NT2/D1 (cell line): ENCODE data around the gene ZMYND10.

Experiments used
- DNase-seq: peaks from one replicate; pipeline ENCODE4 v3.0.0-alpha.2; 2011; ENCODE audit warnings: low read depth, low spot score
- H3K27me3 ChIP-seq: 2 replicates; pipeline ENCODE4 v1.6.0; 2011; ENCODE audit warnings: mild to moderate bottlenecking; ENCODE audit not compliant: insufficient read length, insufficient read depth
- H3K36me3 ChIP-seq: 2 replicates; pipeline ENCODE4 v1.6.1; 2011; ENCODE audit warnings: mild to moderate bottlenecking, low read length, mixed read lengths; ENCODE audit not compliant: insufficient read depth, insufficient read length
- H3K4me1 ChIP-seq: 2 replicates; pipeline ENCODE4 v1.5.1; 2011; ENCODE audit not compliant: insufficient read depth, insufficient read length
- H3K4me3 ChIP-seq: 2 replicates; pipeline ENCODE4 v1.5.1; 2011; ENCODE audit warnings: low read depth; ENCODE audit not compliant: insufficient read length
- H3K9ac ChIP-seq: 2 replicates; pipeline ENCODE4 v1.6.0; 2011; ENCODE audit warnings: low read depth; ENCODE audit not compliant: insufficient read length
- H3K9me3 ChIP-seq: 2 replicates; pipeline ENCODE4 v1.5.1; 2011; ENCODE audit warnings: mild to moderate bottlenecking, low read length; ENCODE audit not compliant: insufficient read depth
- SUZ12 ChIP-seq: IDR thresholded peaks from 2 replicates; pipeline ENCODE4 v1.6.1; 2011; ENCODE audit not compliant: insufficient read length, insufficient read depth; ENCODE audit errors: extremely low read depth
- YY1 ChIP-seq: IDR thresholded peaks from 2 replicates; pipeline ENCODE4 v1.6.1; 2011; ENCODE audit not compliant: insufficient read length, insufficient read depth
- ZNF274 ChIP-seq: IDR thresholded peaks from 2 replicates; pipeline ENCODE4 v1.6.1; 2011; ENCODE audit warnings: mild to moderate bottlenecking, low read depth, low read length

The ZMYND10 gene

DNA sequence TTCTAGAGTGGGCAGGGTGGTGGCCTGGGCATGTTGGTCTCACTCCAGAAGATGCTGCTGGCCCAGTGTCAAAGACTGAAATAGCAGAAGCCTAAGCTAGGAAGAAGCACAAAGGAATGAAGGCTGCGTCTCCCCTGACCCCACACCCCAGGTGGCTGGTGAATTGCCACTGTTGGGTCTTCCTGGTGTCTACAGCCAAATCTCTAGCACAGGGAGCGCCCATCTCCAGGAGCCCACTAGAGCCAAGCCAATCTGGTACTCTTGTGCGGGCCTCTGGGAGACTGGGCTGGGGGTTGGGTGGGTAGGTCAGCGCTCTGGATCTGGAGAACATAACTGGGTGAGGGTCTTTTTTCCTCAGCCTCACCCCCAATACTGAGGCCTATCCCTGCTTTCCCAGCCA is 18.4 kb downstream of the ZMYND10 start:
- Histone ChIP-seq H3K9me3 (no peaks in the 10 kb centered on the region), H3K27me3 (no peaks in the 10 kb centered on the region), H3K4me3 (peak overlapping the region; percentile 95), H3K4me1 (peaks cover 21% of the 10 kb centered on the region), H3K36me3 (peaks cover 70% of the 10 kb centered on the region), H3K9ac (peak overlapping the region; percentile 94)
- no peak for DNase-seq
- TF ChIP-seq YY1 (no peak), ZNF274 (no peak), SUZ12 (no peak)

DNA sequence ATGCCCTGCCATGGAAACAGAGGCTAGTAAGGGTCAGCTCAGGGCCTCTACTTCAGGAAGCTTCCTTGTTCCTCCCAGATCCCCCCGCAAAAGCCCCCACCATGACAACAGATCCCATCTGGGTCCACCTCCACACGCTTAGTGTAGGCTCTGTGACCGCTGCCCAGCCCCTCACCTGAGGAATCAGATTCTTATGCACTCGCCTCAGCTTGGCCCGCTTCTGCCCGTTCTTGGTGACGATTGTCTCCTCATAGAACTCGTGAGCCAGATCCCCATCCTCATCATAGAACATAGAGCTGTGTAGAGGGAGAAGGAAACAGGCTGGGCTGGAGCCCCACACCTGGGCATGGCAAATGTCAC is 19.4 kb downstream of the ZMYND10 start:
- H3K9me3 ChIP-seq = no peaks in the 10 kb centered on the region
- peaks cover 21% of the 10 kb centered on the region for H3K4me1 ChIP-seq
- no peak for TF ChIP-seq ZNF274
- TF ChIP-seq SUZ12 = no peak
- no peak for TF ChIP-seq YY1
- peak overlapping the region; percentile 22 for H3K9ac ChIP-seq
- no peaks in the 10 kb centered on the region for H3K27me3 ChIP-seq
- H3K36me3 ChIP-seq = peaks cover 60% of the 10 kb centered on the region
- H3K4me3 ChIP-seq = no peak overlapping the region
- no peak for DNase-seq

DNA sequence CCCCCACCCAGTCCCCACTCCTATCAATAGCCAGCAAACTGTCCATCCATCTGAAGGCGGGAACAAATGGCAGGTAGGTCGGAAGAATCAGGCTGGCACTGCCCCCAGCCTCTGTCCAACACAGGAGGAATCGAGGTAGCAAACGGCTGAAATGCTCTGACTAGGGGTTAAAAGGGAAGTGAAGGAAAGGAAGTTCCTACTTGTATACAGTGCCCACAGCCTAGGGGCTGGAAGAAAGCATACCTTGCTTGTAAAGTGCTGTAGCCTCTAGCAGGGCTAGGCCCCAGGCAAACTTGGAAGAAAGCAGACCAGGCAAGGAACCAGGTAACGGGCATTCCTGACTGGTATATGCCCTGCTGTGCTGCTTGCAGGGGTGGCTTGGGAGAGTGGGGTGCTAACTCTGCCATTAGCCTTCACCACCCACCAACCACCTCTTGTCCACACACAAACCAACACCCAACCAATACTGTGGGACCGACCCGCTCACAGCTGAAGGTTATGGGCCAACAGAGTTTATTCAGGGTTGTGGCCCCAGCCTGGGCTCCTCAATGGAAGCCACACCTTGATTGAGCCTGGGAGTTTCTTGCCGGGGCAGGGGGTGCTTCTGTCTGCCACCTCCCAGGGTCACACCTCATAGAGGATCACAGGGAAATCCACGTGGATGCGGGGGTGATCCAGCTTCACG is 19.9 kb downstream of the ZMYND10 start:
- H3K9me3 ChIP-seq = no peaks in the 10 kb centered on the region
- H3K27me3 ChIP-seq = no peaks in the 10 kb centered on the region
- H3K9ac ChIP-seq = peak overlapping the region; percentile 23
- no peak for TF ChIP-seq ZNF274
- no peak for TF ChIP-seq YY1
- TF ChIP-seq SUZ12 = no peak
- no peak for DNase-seq
- peaks cover 57% of the 10 kb centered on the region for H3K36me3 ChIP-seq
- H3K4me1 ChIP-seq = peaks cover 21% of the 10 kb centered on the region
- H3K4me3 ChIP-seq = no peak overlapping the region

DNA sequence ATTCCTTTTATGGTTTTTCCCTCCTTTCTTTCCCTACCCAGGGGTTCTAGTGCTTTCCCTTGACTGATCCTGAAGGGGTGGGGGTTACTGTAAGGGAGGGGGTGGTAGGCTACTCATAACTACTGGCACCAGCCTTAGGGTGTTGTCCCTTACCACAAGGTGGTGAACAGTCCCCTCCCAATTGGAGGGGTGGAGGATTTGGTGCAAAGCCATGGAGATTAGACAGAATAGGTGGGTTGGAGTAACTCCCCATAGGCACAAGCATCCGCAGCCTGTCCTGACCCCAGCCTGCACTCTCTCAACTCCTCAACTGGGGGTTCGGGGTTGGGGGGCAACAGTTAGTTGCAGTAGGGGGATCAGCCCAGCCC is 20.4 kb downstream of the ZMYND10 start:
- Histone ChIP-seq H3K9ac (no peak overlapping the region), H3K4me1 (peaks cover 27% of the 10 kb centered on the region), H3K36me3 (peaks cover 57% of the 10 kb centered on the region), H3K9me3 (no peaks in the 10 kb centered on the region), H3K27me3 (no peaks in the 10 kb centered on the region), H3K4me3 (no peak overlapping the region)
- no peak for DNase-seq
- TF ChIP-seq YY1 (no peak), SUZ12 (no peak), ZNF274 (no peak)

DNA sequence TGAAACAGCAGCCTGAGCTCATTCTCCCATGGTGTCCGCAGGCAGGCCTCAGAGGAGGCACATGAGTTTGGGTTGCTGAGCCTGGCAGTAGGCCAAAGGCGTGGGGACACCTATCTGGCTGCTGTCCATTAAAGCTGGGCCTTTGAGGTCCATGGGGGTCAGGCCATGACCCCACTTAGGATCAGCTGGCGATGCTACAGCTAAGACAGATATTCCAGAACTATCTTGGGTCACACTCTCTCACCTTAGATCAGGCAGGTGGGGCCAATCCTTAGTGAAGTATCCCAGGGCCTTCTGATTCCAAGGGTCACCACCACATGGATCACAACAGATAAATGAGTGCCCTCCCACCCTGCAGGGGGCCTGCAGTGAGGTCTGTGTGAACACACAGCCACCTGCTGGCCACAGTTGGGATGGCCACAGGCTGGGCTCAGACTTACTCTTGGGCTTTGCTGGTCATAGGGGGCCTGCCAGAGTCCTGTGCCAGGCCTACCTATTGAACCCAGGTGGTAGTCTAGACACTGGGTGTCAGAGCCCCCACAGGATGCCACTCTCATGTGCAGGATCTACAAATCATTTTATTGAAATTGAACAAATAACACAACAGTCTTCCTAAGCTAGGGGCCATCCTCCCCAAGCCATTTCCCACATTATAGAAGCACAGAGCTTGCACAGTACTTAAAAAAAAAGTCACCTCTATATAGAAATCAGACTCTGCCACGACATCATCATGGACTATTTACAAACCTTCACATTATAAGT is 21.0 kb downstream of the ZMYND10 start:
- TF ChIP-seq YY1 = no peak
- no peak for TF ChIP-seq ZNF274
- TF ChIP-seq SUZ12 = no peak
- Histone ChIP-seq H3K27me3 (no peaks in the 10 kb centered on the region), H3K4me3 (no peak overlapping the region), H3K36me3 (peaks cover 57% of the 10 kb centered on the region), H3K4me1 (peaks cover 32% of the 10 kb centered on the region), H3K9ac (no peak overlapping the region), H3K9me3 (no peaks in the 10 kb centered on the region)
- DNase-seq = peak; percentile 75

DNA sequence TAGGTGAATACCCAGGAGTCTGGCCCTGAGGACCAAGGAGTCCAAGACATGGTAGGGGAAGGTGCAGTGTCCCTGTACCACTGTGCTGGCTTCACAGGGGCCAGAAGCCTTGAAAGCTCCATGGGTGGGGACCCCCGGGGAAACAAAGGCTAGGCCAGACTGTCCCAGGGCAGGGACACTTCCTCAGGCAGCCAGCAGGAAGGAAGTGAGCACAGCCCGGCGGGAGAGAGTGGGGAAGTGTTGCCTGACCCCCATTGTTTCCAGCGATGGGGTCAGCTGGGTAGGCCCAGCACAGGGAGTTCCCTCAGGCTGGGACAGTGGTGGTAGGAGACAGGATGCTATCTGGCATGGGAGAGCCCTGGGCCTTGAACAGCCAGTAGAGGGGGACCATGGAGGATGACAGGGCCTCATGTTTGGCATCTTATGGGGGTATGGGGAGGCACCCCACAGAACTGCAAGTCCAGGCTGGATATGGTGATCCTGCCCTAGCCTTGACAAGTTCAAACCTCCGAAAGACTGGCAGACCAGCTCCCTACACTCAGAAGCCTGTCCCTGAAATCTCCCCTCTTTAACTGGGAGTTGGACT is 21.8 kb downstream of the ZMYND10 start:
- Histone ChIP-seq H3K9me3 (no peaks in the 10 kb centered on the region), H3K4me3 (no peak overlapping the region), H3K9ac (no peak overlapping the region), H3K4me1 (peaks cover 38% of the 10 kb centered on the region), H3K36me3 (peaks cover 59% of the 10 kb centered on the region), H3K27me3 (no peaks in the 10 kb centered on the region)
- no peak for DNase-seq
- TF ChIP-seq ZNF274 (no peak), YY1 (no peak), SUZ12 (no peak)

DNA sequence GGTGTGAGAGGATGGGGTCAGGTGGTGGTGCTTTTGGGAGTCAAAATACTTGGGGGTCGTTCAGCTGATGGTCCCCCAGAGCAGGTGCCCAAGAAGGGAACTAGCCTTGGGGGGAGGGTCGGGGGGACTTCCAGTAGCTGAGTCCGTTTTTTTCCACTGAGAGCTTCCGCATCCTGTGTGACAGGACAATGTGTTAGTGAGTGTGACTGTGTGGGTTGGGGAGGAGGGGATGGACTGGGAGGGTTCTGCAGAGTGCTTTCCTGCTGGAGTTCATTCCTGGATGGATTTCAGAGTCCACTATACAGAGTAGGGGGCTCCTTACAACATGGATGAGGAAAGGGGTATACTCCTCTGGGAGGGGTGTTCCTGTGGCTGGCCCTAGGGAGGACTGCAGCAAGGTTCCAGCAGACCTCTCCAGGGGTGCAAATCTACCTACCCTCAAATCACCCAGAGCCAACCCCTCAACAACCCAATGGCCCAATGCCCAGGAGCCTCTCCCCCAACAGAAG is 22.4 kb downstream of the ZMYND10 start:
- peaks cover 65% of the 10 kb centered on the region for H3K36me3 ChIP-seq
- H3K4me1 ChIP-seq = peaks cover 44% of the 10 kb centered on the region
- H3K9ac ChIP-seq = peak overlapping the region; percentile 99
- H3K27me3 ChIP-seq = no peaks in the 10 kb centered on the region
- DNase-seq = no peak
- no peaks in the 10 kb centered on the region for H3K9me3 ChIP-seq
- TF ChIP-seq ZNF274 (no peak), SUZ12 (no peak), YY1 (no peak)
- peak overlapping the region; percentile 74 for H3K4me3 ChIP-seq
